NCI-H1105 (cell line): ENCODE measurements around the gene FILIP1L.

Experiments used
- DNase-seq: peaks from one replicate; lab custom pipeline; 2025; lab: John Stamatoyannopoulos, UW

The FILIP1L gene

DNA sequence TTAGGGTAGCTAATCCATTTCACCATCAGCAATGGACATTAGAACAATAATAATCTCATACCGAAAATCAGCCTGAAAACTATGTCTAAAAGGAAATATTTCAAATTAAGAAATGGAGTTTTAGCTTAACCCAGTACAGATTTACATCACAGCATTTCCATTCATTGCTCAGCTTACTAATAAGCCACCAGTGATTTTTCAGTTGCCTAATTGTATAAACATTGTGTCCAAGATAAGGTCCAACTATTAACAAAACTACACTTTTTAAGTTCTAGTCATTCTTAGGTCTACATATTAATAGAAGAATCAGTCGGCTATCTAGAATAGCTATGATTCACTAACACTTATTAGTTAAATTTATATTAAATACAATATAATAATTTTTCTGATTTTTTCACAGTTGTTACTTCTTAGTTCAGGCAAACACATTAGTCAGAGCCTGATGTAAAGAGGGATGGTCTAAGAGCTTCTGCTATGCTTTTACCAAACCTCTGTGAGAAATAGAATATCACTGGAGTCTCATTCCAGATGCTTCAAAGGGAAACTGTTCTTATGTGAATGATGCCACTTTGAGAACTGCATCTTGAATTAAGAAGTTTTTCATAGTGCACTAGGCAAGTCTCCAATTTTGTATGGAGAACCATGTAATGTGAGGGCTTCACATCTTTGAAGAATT is 222.6 kb downstream of the FILIP1L start:
- no peak for DNase-seq

DNA sequence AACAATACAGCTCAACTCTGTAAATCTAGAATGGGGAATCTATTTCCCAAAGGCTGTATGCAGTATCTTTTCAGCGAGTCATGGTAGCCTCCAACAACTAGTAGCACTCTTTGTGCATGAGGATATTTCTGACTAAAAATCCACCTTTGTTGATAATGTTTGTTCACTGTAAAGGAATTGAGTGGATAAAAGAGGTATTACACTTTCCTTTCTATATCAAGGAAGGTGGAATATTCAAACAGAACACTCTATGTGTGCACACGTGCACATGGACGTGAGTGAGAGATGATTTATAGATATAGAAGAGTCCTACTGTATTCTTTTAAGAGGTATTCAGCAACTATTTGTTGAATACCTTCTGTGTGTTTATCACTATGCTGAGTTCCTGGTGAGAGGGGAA is 228.4 kb downstream of the FILIP1L start:
- DNase-seq = no peak

DNA sequence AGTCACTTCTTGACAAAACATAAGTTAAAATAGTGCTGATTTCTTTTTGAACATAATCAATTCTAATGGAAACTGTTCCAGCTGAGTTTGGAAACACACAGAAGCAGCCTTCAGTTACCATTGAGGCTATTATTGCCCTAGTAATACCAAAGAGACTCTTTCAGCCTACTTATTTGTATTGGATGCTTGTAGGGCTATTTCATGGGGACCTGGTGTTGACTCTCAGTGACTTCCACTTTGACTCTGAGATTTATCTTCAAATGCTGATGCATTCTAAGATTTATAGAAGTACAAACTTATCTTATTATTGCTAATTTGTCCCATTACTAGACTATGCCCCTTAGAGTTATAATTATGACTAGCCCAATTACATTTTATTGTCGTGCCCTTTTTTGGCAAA is 229.2 kb downstream of the FILIP1L start:
- no peak for DNase-seq

DNA sequence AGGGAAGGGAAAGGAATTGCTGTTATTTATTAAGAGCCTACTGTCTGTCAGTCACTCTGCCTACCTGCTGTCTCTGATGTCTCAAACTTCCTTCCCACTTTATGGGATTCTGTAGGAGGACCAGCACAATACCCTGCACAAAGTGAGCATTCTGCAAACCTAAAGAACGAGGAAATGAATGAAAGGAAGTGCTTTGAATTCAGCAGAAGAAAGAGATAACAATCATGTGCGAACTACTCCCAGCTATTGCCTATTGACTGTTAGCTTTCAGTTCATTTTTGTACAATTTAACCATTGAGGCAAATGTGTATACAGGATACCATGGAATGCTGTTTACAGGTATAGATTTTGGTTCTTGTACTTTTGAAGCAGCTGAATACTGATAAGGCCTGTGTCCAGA is 229.8 kb downstream of the FILIP1L start:
- no peak for DNase-seq

DNA sequence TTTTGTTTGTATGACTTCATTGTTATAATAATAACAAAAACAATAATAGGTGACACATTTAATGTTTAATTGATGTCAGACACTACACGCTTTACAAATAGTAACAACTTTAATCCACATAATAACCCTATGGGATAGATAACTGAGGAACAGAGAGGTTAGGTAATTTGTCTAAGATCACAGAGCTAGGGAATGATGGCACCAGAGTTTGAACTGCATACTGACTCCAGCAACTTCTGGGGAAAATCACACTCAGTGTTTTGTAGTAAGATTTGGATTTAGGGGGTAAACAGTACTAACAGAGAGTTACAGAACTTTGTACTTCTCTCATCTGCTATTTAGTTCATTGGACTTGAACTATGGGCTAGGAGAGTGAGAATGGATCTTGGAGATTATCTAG is 230.6 kb downstream of the FILIP1L start:
- DNase-seq = no peak

DNA sequence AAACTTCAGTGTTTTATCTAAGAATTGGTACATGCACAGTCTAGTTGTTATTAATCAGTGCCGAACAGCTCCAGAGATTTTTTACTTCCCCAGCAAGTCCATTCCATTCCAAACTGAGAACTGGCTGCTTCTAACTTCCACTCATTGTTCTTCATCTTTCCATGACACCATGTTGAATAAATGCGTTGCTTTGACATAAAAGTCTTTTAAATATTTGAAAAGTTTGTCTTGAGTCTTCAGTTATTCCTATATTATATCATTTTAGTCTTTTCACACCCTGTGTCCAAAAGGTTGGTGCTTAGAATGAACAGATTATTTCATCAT is 231.2 kb downstream of the FILIP1L start:
- no peak for DNase-seq

DNA sequence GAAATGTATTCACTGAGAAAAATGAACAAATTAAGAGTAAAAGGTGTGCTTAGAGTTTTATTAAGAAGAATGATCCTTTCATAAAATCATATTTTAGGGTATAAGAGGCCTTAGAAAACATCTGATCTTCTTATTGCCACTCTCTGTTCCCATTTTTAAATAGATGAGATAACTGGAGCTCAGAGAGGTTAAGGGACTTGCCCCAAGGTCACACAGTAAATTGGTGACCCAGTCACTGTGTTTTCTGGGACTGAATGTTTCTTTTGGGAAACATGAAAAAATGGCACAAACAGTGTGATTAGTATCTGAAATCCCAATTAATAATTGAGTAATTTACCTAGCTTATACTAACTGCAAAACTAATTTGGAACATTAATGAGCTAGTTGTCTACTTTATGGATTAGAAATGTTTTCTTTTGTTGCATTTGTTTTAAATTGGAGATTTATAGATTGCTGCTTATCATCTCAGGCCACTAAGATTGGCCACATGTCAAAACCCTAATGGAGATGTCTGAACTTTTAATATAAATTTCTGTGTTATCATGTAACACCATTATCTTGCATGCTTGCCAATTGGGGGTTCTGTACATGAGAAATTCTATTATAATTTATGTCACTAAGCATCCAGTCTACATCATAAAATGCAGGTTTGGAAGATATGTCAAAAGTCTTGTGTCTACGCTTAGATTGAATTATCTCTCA is 231.7 kb downstream of the FILIP1L start:
- DNase-seq = no peak

DNA sequence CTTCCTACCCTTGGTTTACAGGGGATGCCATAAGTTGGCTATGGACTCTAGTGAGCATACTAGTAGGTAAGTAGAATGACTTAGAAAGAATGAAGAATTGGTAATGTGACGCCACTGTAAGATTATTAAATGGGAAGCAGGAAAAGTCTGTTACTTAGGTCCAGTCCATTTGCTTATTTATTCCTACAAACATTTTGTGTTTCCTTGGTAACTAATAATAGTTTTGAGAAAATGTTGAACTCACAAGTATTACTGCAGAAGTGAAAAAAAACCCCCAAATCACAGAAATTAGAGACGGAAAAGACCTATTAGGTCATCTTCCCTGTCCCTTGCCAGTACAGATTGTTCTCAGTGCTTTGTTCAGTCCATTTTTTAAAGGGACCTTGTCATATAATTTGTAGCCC is 233.2 kb downstream of the FILIP1L start:
- no peak for DNase-seq

DNA sequence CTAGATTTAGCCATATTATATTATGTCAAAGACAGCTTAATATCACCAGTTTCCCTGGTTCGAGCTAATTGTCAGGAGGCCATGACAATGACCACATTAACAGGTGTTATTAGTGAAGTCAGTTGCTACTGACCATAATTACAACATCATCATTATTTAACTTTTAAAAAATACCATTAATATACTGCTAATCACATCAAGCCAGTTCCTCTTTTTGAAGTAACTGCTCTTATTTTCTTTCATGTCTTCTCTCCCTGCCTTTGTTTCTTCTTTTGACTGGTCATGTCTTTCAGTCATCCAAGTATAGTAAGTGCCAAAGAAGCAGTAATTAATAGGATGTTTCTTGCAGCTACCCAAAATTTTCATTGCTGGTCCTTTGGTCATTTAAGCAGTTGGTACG is 235.0 kb downstream of the FILIP1L start:
- no peak for DNase-seq

DNA sequence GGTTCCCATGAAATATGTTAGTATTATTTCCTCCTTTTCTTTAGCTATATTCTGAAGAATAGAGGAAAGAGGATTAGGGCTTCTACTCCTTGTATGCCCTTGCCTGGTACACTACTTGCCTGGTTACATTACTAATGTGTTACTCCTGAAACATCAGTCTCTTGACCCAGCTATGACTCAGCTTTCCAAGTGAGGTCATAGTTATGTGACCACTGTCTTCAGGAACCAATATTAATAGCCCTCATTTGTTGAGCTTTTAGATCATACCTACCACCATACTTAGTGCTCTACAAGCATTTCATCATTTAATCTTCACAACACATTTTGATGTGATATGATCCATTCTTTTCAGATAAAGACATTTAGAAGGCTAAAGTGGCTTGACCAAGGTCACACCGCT is 236.3 kb downstream of the FILIP1L start:
- no peak for DNase-seq

DNA sequence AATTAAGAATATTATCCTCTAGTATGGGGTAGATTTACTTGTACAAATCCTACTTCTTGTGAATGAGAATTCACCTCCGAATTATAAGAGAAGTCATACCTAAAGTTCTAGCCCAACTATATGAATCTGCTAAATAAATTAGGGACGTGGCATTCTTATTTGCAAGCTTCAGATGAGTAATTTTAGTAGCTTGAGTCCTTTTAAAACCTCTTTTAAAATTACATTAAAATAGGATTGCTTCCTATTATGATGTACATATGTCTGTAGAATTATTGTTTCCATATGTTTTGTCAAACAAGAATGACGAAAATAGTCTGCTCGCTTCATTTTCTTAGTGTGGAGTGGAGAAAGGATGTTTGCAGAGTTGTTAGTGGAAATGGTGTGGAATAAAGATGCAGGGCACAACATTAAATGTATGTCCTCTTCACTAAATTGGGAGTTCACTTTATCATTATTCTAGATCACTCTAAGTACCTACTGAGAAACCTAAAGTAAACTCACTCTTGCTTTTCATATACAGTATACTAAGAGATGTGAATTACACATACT is 237.2 kb downstream of the FILIP1L start:
- DNase-seq = no peak

DNA sequence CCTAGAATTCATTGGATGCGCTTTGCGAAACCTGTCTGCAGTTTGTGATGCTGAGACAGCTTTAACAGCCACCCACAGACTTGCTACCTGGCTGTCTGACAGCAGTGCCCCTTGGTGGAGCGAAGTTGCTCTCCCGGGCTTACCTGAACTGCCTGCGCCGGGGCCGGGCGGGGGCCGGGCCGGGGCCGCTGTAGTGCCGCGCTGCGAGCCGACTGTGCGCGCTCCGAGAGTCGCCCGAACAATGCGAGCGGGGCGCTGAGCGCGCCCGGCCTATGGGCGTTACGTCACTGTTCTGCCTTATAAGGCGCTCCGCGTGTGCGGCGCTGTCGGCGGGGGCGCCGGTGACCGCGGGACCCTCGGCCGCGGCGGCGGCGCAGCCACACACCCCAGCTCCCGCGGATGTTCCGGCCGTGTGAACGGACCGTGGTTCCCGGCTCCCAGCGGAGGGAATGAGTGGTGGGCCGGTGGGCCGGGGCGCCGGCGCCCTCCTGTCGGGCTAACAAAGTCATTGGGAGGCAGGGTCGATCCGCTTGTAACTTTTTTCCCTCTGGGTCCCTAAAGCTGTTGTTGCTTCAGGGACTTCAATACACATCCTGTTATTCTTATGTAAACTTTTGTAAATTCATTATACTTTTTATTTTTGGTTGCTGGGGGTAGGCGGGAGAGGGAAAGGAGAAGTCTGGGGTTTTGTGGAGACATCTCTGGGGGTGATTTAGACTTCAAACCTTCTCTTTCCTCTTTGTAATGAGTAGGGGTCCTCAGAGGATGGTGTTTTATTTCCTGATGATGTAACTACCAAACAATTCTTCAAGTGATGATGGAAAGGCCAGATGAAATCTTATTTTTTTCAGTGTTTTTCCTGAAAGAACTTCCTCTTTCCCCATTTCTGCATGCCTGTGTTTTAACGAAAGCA is 238.1 kb downstream of the FILIP1L start:
- DNase-seq = peak; percentile 63

DNA sequence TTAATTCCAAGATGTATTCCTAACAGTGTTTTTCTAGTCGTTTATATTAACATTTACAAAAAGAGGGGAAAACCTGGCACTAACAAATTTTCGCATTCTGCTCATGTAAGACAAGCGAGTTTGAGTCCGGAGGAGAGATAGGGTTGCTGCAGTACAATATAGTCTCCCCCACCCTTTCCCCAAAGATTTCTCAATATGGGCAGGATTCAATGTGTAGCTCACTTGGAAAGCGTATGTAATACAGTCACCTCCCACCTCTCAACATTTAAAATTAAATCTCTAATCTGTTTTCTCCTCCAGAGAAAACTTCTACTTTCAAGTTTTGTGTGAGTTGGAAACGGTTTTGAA is 238.7 kb downstream of the FILIP1L start:
- DNase-seq = no peak

DNA sequence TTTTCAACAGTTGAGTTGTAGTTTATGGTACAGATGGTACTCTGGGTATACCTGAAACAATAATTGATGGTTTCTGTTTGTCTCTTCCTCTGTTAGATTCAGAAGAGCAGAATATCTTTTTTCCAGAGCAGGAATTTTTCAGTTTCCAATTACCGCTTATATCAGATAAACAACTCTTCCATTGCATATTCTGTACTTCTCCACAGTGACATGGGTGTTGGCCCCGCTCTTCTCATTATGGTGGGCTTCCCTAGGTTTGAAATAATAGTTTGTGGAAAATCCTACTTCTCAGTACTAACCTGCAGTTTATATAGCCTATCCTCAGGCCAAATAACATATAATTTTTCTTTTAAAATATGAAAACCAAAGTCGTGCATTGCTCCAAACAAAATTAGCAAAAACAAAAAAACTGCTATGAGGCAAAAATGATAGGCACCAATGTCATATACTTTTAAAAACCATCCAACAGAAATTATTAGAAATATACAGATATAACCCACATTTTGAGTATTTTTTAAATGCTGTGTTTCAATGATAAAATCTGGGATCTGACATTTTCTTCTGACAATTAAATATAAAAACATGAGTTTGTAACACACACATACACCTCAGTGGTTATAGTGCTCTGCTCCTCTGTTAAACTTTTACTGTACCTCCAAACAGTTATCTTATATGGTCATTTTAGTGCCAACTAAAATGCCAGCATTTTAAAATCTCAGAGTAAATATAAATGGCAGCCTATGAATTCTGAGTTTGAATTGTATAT is 239.9 kb downstream of the FILIP1L start:
- no peak for DNase-seq

DNA sequence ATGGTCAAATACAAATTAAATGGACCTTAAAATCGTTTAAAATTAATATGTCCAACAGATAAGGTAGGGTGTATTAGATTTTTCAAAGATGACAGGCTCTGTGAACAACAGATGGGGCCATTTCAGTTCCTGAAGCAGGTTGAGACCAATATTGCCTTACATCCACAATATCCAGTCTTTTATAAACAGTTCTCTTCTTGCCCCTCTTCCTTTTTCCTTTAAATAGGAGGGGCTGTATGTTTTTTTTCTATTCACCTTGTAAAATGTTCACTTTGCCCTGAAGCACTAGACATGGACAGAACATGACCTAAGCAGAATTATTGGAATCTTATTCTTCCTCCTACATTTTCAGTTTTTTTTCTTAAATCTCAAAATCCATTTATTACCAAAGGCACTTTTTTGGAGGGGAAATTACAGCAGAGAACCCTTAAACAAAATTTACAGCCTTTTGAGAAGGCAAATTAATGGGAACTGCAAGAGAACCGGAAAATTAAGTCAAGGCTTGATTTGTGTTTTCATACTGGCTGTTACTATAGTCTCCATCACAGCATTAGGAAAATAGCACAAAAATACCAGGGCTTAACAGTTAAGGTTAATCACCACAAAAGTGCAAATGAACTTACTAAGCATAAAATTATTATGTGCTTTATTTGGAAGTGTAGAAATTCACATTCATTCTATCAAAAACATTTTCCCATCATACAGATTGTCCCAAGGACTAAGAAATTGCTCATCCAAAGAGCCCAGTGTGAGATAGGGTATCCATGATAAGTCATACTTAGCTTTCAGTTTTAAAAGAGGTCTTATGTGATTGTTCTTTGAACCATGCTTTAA is 240.8 kb downstream of the FILIP1L start:
- no peak for DNase-seq

DNA sequence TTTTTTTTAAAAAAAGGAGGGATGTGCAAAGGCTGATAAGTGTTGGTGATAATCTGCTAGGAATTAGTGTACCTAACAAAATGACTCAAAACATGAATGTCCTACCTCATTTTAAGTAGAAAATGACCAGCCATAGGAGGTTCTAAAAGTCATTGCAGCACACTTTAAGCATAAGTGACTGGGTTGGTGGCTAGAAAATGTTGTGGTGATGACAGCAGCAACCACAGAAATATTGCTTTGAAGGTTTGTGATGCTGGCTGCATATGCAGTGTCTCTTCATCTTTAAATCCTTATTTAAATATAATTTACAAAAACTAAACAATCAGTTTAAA is 241.4 kb downstream of the FILIP1L start:
- no peak for DNase-seq

DNA sequence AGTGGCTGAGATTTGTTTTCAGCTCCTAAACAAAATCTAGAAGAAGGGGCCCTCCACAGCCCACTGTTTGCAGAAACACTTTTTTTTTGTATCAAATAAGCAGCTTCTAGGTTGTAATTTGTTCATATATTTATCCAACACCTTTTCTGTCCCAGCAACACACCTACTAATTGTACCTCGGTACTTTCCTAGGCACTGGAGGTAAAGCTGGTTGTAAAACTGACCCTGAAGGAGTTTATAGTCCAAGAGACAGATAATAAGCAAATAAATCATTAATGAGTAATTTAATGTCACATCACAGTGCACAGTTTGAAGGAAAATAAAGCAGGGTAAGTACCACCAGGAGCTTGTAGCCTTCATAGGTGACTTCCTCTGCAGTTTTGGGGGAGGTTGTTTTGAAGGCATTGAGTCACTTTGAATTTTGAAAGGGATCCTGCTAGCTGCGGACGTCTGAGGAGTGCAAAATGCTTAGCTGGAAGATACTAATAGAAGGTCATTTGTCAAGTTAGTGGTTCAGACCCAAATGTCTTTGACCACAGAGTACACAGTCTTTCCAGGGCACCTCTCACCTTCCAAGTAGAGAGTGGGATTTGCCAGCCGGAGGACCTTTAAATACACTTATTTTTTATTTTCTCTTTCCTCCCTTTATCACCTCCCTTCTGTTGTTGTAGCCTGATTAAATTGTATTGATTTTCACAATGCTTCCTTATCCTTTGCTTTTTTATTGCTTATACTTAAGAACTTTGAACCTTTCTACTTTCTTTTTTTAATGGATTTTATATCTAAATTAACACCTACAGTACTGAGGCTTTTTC is 242.9 kb downstream of the FILIP1L start:
- DNase-seq = no peak

DNA sequence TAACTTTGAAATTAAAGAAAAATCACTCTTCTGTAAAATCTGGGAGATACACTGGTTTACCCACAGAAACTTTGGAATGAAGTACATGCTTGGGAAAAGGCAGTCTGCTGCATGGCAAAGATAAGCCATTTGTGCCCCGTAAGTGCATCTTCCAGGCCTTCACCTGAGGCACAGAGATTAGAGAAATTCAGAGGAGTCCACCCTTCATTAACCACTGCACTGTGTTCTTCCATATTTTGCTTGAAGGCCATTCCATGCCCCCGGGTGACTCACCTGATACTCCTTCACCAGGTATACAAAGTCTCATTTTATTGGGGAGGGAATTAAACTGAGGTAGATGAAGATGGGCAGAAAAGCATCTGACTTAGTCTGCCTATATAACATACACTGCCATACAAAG is 243.6 kb downstream of the FILIP1L start:
- DNase-seq = no peak

DNA sequence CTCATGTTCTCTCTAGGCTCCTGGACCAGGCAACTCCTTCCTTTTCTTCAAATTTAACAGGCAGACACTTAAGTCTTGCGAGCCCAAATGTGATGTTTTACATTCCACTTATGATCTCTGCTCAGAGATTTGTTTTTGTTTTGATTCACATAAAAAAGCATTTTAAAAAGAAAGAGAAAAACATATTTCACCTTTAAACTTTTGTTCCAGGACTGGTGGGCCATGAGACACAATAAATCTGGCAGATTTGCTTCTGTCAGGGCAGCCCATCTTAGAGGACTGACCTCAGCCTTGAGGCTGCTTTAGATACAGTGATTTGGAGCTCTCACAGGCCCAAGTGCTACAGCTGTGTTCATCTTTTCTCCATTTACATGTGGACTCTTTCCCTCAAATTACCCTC is 244.7 kb downstream of the FILIP1L start:
- DNase-seq = no peak

DNA sequence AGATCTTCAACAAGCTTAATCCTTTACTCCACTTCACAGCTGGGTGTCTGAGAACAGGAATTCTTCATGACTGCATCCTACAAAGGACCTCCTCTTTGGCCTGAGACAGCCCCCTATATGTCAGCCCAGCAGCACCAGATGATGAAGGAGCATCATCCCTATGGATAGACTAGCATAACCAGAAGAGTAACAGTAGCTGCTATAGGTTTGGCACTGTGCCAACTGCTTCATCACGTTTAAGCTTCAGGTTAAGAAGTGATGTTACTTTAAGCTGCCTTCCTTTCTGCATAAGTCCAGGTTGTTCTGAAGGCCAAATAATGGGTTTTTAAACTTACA is 246.0 kb downstream of the FILIP1L start:
- peak; percentile 25 for DNase-seq
